ENCODE measurements around the gene FMN1.

The FMN1 gene

GRCh38 chr15:33044598-33044997 is 149.9 kb downstream of the FMN1 start:
- DNase-seq, result no peak

GRCh38 chr15:33043636-33044035 is 150.9 kb downstream of the FMN1 start:
- no peak for DNase-seq

- no peak for DNase-seq
Observed at GRCh38 chr15:33040496-33040895, 154.0 kb downstream of the FMN1 start.

GRCh38 chr15:33034588-33034987 is 159.9 kb downstream of the FMN1 start:
- DNase-seq, result no peak

- no peak for DNase-seq
Observed at GRCh38 chr15:33032053-33032452, 162.5 kb downstream of the FMN1 start.

- peak; percentile 47 for DNase-seq
Observed at GRCh38 chr15:33031324-33031821, 163.1 kb downstream of the FMN1 start.

- no peak for DNase-seq
Observed at GRCh38 chr15:33030315-33030714, 164.2 kb downstream of the FMN1 start.

- no peak for DNase-seq
Observed at GRCh38 chr15:33029109-33029652, 165.3 kb downstream of the FMN1 start.

- no peak for DNase-seq
Observed at GRCh38 chr15:33028495-33028894, 166.0 kb downstream of the FMN1 start.

GRCh38 chr15:33027306-33028035 is 167.0 kb downstream of the FMN1 start:
- no peak for DNase-seq

- DNase-seq, result no peak
Observed at GRCh38 chr15:33026614-33027013, 167.9 kb downstream of the FMN1 start.

- DNase-seq, result peak; percentile 25
Observed at GRCh38 chr15:33022629-33023028, 171.9 kb downstream of the FMN1 start.

GRCh38 chr15:33021806-33022389 is 172.6 kb downstream of the FMN1 start:
- DNase-seq, result peak; percentile 37

GRCh38 chr15:33019354-33019981 is 175.0 kb downstream of the FMN1 start:
- DNase-seq, result no peak

- peak; percentile 14 for DNase-seq
Observed at GRCh38 chr15:33016405-33017024, 178.0 kb downstream of the FMN1 start.

- DNase-seq, result no peak
Observed at GRCh38 chr15:33014586-33014985, 179.9 kb downstream of the FMN1 start.

- DNase-seq, result no peak
Observed at GRCh38 chr15:33013827-33014445, 180.6 kb downstream of the FMN1 start.

GRCh38 chr15:33011976-33012375 is 182.5 kb downstream of the FMN1 start:
- no peak for DNase-seq

GRCh38 chr15:33009603-33010002 is 184.9 kb downstream of the FMN1 start:
- no peak for DNase-seq

- no peak for DNase-seq
Observed at GRCh38 chr15:33009026-33009425, 185.5 kb downstream of the FMN1 start.

- DNase-seq, result no peak
Observed at GRCh38 chr15:33008284-33008995, 186.1 kb downstream of the FMN1 start.

- no peak for DNase-seq
Observed at GRCh38 chr15:33007303-33007855, 187.1 kb downstream of the FMN1 start.

All from NCI-H345 (cell line).